Cortex of kidney (tissue), 1 donor: ENCODE measurements around the gene SIX2.

Experiments used
- DNase-seq: peaks from one replicate; lab custom pipeline; 2025; lab: John Stamatoyannopoulos, UW

SIX2 gene

GRCh38 chr2:44967056-44967455, 42.2 kb downstream of the SIX2 start:
- no peak for DNase-seq

GRCh38 chr2:44965684-44966083, 43.6 kb downstream of the SIX2 start:
- no peak for DNase-seq

- DNase-seq = no peak
These were observed 44.5 kb downstream of the SIX2 start for GRCh38 chr2:44964752-44965236.

GRCh38 chr2:44962176-44962695, 47.0 kb downstream of the SIX2 start:
- no peak for DNase-seq

GRCh38 chr2:44960871-44961270, 48.4 kb downstream of the SIX2 start:
- DNase-seq = no peak

- no peak for DNase-seq
These were observed 49.4 kb downstream of the SIX2 start for GRCh38 chr2:44959855-44960254.

GRCh38 chr2:44957656-44958327, 51.5 kb downstream of the SIX2 start:
- DNase-seq = no peak

- no peak for DNase-seq
These were observed 52.4 kb downstream of the SIX2 start for GRCh38 chr2:44956843-44957242.

GRCh38 chr2:44955593-44956392, 53.5 kb downstream of the SIX2 start:
- no peak for DNase-seq
